ENCODE measurements around the gene DUOX1. TPM values are rescaled to one million over a fixed set of nuclear protein-coding genes. Genes with fewer than 3 reads are reported as not detected.

The DUOX1 gene
- total and polyA plus RNA-seq, 12 donors, result 0.14 to 0.99 (median 0.61) TPM; not detected in 1

DNA sequence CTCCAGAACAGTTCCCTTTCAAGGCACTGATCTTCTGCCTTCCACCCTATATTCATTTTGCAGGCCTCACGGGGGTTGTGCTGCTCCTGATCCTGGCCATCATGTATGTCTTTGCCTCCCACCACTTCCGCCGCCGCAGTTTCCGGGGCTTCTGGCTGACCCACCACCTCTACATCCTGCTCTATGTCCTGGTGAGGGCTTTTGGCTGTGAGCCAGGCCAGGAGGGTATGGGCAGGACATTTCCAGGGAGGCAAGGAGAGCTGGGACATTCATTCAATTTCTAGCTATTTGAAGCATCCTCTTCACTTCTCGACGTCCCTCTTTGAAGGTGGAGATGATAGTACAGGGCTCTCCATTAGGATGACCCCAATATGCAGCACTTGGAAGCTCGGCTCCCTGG lies 25.9 kb downstream of the DUOX1 start:
- WGBS, 2 donors, result 55 to 71% methylated on average over 8 of the region's 8 CpGs
- H3K4me1 ChIP-seq, result no peaks in the 10 kb centered on the region

DNA sequence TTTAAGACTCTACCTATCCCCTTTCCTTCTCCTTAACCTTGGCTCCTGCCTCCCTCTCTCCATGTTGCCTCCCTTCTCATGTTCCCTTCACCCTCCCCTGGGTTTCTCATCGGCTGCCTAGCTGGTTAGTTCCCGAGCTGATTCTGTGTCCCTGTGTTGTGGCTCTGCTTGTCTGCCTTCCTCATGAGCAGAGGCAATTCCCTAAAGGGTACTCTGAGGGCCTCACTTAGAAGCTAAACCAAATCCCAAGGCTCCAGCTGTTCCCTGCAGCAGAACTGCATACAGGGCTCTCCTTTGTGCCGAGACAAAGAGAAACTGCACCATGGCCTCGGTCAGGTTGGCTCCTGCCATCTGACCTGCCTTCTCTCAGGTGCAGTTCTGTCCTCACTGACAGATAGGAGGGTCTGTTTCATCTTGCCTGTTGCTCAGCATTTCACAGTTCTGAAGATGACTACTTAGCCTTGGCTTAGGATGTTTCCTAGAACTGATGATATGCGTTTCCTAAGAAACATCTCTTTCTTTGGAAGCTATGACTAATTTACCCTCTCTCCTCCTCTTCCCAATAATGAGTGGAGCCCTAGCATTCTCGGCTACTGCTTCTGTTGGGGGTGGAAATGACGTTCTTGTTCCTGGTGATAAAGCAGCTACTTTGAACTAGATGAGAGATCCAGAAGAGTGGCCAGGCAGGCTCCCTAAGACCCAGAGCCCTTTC lies 27.1 kb downstream of the DUOX1 start:
- Histone ChIP-seq H3K4me3 (no peak overlapping the region), H3K27ac (peak overlapping the region in 1 of 10 donors; percentile 41), H3K4me1 (no peaks in the 10 kb centered on the region), H3K9me3 (no peaks in the 10 kb centered on the region), H3K36me3 (peaks cover 0 to 8% (median 0%) of the 10 kb centered on the region in 9 donors), H3K27me3 (no peaks in the 10 kb centered on the region)
- no peak for ATAC-seq
- no peak for DNase-seq
- 73 to 75% methylated on average over 7 of the region's 7 CpGs for WGBS, 2 donors
- TF ChIP-seq, protein P1, sequence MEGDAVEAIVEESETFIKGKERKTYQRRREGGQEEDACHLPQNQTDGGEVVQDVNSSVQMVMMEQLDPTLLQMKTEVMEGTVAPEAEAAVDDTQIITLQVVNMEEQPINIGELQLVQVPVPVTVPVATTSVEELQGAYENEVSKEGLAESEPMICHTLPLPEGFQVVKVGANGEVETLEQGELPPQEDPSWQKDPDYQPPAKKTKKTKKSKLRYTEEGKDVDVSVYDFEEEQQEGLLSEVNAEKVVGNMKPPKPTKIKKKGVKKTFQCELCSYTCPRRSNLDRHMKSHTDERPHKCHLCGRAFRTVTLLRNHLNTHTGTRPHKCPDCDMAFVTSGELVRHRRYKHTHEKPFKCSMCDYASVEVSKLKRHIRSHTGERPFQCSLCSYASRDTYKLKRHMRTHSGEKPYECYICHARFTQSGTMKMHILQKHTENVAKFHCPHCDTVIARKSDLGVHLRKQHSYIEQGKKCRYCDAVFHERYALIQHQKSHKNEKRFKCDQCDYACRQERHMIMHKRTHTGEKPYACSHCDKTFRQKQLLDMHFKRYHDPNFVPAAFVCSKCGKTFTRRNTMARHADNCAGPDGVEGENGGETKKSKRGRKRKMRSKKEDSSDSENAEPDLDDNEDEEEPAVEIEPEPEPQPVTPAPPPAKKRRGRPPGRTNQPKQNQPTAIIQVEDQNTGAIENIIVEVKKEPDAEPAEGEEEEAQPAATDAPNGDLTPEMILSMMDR (IDR thresholded peaks at IDR 0.05), result no peak
- intact Hi-C loops (cut with DNase I), result loop anchor here in 1 of 10 donors (5.0 kb wide), 1 partner anchor 115 kb away; no protein-coding TSS in a partner anchor

More for the DNA sequence above, 25.9 kb downstream of the DUOX1 start:
- ATAC-seq (no peak), DNase-seq (no peak)
- TF ChIP-seq, protein P1 (IDR thresholded peaks at IDR 0.05), result no peak
- no peaks in the 10 kb centered on the region for H3K9me3 ChIP-seq
- H3K36me3 ChIP-seq, result peaks cover 0 to 9% (median 0%) of the 10 kb centered on the region in 9 donors
- H3K27me3 ChIP-seq, result no peaks in the 10 kb centered on the region
- no peak overlapping the region for H3K27ac ChIP-seq
- no peak overlapping the region for H3K4me3 ChIP-seq
- intact Hi-C loops (cut with DNase I), result loop anchor here in 1 of 10 donors (5.0 kb wide), 1 partner anchor 117 kb away; no protein-coding TSS in a partner anchor

DNA sequence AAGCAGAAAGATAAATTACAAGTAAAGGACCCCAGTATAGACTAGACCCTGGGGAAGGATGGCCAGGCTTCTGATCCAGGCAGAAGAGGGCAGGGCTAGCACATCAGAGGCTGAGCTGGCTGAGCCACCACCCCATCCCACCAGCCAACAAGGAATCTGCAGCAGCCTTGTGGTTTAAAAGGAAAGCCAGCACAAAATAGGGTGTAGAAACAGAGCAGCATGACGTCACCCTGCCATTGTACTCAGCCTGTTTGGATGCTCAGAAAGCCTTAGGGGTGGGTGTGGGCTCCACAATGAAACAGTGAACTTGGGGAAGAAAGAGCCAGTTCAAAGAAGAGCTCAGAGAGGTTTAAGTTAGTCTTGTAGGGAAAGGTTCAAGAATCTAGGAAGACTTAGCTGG lies 28.2 kb downstream of the DUOX1 start:
- peaks cover 0 to 7% (median 5%) of the 10 kb centered on the region in 9 donors for H3K4me1 ChIP-seq
- peak overlapping the region in 1 of 10 donors; percentile 41 for H3K27ac ChIP-seq
- ATAC-seq, result peak in 2 of 8 donors; percentile 21 to 24
- intact Hi-C loops (cut with DNase I), result loop anchor here in 1 of 10 donors (5.0 kb wide), 1 partner anchor 114 kb away; no protein-coding TSS in a partner anchor
- TF ChIP-seq, protein P1 (IDR thresholded peaks at IDR 0.05), result no peak
- DNase-seq, result no peak
- H3K4me3 ChIP-seq, result no peak overlapping the region
- 68 to 84% methylated on average over 1 of the region's 1 CpG for WGBS, 2 donors
- H3K36me3 ChIP-seq, result no peaks in the 10 kb centered on the region
- no peaks in the 10 kb centered on the region for H3K9me3 ChIP-seq
- no peaks in the 10 kb centered on the region for H3K27me3 ChIP-seq

DNA sequence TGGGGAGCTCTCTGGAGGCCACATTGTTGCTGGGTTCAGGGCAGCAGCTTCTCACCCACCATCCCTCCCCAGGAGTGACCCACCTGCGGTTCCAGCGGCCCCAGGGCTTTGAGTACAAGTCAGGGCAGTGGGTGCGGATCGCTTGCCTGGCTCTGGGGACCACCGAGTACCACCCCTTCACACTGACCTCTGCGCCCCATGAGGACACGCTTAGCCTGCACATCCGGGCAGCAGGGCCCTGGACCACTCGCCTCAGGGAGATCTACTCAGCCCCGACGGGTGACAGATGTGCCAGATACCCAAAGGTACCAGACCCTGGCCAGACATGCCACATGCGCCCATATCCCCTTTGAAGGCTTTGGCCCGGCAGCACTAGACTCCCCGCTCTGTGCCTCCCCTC lies 31.9 kb downstream of the DUOX1 start:
- Histone ChIP-seq H3K9me3 (no peaks in the 10 kb centered on the region), H3K27me3 (no peaks in the 10 kb centered on the region), H3K4me1 (peaks cover 0 to 24% (median 17%) of the 10 kb centered on the region in 9 donors), H3K4me3 (no peak overlapping the region), H3K27ac (no peak overlapping the region), H3K36me3 (no peaks in the 10 kb centered on the region)
- TF ChIP-seq, protein P1 (IDR thresholded peaks at IDR 0.05), result no peak
- WGBS, 2 donors, result 91 to 93% methylated on average over 14 of the region's 14 CpGs
- no peak for DNase-seq
- no peak for ATAC-seq
- intact Hi-C loops (cut with DNase I), result loop anchor here in 8 of 10 donors (2.0 to 10.0 kb wide), 9 partner anchors 117 to 297 kb away; a partner anchor contains a TSS
